ENCODE data around the gene TMEM245. TPM values are rescaled to one million over a fixed set of nuclear protein-coding genes. Genes with fewer than 3 reads are reported as not detected.

The TMEM245 gene
- total and polyA plus RNA-seq, 2 of the 13 experiments (the other 11 are each of a cell fraction or from before 2014, with no cell fraction given) = 53.5 to 55.4 TPM

GRCh38 chr9:109168170-109168569 lies 48.4 kb upstream of the TMEM245 start (continued):
- TF ChIP-seq ZNF224 (CRISPR knock-in tag; IDR thresholded peaks at IDR 0.05) (no peak), EED (CRISPR knock-in tag; IDR thresholded peaks at IDR 0.05) (no peak), ZNF737 (CRISPR knock-in tag; IDR thresholded peaks at IDR 0.05; ENCODE audit: borderline replicate concordance) (no peak), PHF5A (CRISPR knock-in tag; IDR thresholded peaks at IDR 0.05; ENCODE audit: low read depth, unreplicated experiment) (no peak), KLF6 (CRISPR knock-in tag; IDR thresholded peaks at IDR 0.05) (no peak), GATAD2A (CRISPR knock-in tag; IDR thresholded peaks at IDR 0.05) (peak; percentile 90), ZNF75D (CRISPR knock-in tag; IDR thresholded peaks at IDR 0.05; ENCODE audit: borderline replicate concordance) (no peak), PAWR (CRISPR knock-in tag; IDR thresholded peaks at IDR 0.05; ENCODE audit: borderline replicate concordance) (no peak), ZBTB42 (CRISPR knock-in tag; IDR thresholded peaks at IDR 0.05) (no peak), ATF3 (CRISPR knock-in tag; IDR thresholded peaks at IDR 0.05) (0 out of 2 replicates have a peak, but pooled peaks have one; percentile 30), ZNF747 (CRISPR knock-in tag; IDR thresholded peaks at IDR 0.05; ENCODE audit: borderline replicate concordance) (no peak), RARA (CRISPR knock-in tag; IDR thresholded peaks at IDR 0.05) (peak; percentile 25; the same call in 1 of the 2 replicates), EEA1 (CRISPR knock-in tag; IDR thresholded peaks at IDR 0.05; ENCODE audit: borderline replicate concordance) (no peak), JARID2 (CRISPR knock-in tag; IDR thresholded peaks at IDR 0.05; ENCODE audit: insufficient replicate concordance) (no peak)
- TF ChIP-seq, protein P1, sequence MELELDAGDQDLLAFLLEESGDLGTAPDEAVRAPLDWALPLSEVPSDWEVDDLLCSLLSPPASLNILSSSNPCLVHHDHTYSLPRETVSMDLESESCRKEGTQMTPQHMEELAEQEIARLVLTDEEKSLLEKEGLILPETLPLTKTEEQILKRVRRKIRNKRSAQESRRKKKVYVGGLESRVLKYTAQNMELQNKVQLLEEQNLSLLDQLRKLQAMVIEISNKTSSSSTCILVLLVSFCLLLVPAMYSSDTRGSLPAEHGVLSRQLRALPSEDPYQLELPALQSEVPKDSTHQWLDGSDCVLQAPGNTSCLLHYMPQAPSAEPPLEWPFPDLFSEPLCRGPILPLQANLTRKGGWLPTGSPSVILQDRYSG (CRISPR knock-in tag; IDR thresholded peaks at IDR 0.05) = no peak
- TF ChIP-seq, protein P2, sequence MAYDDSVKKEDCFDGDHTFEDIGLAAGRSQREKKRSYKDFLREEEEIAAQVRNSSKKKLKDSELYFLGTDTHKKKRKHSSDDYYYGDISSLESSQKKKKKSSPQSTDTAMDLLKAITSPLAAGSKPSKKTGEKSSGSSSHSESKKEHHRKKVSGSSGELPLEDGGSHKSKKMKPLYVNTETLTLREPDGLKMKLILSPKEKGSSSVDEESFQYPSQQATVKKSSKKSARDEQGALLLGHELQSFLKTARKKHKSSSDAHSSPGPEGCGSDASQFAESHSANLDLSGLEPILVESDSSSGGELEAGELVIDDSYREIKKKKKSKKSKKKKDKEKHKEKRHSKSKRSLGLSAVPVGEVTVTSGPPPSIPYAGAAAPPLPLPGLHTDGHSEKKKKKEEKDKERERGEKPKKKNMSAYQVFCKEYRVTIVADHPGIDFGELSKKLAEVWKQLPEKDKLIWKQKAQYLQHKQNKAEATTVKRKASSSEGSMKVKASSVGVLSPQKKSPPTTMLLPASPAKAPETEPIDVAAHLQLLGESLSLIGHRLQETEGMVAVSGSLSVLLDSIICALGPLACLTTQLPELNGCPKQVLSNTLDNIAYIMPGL (CRISPR knock-in tag; IDR thresholded peaks at IDR 0.05; ENCODE audit: borderline replicate concordance in 1 of 2, low read depth in 1 of 2) = no peak
- TF ChIP-seq, protein P3, sequence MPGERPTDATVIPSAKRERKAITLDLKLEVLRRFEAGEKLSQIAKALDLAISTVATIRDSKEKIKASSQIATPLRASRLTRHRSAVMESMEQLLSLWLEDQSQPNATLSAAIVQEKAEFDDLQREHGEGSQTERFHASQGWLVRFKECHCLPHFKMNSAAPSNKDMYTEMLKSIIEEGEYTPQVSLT (CRISPR knock-in tag; IDR thresholded peaks at IDR 0.05; ENCODE audit: borderline replicate concordance, low read depth) = no peak
- TF ChIP-seq, protein P4, sequence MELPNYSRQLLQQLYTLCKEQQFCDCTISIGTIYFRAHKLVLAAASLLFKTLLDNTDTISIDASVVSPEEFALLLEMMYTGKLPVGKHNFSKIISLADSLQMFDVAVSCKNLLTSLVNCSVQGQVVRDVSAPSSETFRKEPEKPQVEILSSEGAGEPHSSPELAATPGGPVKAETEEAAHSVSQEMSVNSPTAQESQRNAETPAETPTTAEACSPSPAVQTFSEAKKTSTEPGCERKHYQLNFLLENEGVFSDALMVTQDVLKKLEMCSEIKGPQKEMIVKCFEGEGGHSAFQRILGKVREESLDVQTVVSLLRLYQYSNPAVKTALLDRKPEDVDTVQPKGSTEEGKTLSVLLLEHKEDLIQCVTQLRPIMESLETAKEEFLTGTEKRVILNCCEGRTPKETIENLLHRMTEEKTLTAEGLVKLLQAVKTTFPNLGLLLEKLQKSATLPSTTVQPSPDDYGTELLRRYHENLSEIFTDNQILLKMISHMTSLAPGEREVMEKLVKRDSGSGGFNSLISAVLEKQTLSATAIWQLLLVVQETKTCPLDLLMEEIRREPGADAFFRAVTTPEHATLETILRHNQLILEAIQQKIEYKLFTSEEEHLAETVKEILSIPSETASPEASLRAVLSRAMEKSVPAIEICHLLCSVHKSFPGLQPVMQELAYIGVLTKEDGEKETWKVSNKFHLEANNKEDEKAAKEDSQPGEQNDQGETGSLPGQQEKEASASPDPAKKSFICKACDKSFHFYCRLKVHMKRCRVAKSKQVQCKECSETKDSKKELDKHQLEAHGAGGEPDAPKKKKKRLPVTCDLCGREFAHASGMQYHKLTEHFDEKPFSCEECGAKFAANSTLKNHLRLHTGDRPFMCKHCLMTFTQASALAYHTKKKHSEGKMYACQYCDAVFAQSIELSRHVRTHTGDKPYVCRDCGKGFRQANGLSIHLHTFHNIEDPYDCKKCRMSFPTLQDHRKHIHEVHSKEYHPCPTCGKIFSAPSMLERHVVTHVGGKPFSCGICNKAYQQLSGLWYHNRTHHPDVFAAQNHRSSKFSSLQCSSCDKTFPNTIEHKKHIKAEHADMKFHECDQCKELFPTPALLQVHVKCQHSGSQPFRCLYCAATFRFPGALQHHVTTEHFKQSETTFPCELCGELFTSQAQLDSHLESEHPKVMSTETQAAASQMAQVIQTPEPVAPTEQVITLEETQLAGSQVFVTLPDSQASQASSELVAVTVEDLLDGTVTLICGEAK (IDR thresholded peaks at IDR 0.05) = no peak
- TF ChIP-seq, protein P4 (CRISPR knock-in tag; IDR thresholded peaks at IDR 0.05) = no peak

All from HepG2 (cell line).